ENCODE results near the gene FHOD3.
A peak's percentile ranks its signal among the peaks of the same experiment; 100 is the strongest.

The FHOD3 gene

DNA sequence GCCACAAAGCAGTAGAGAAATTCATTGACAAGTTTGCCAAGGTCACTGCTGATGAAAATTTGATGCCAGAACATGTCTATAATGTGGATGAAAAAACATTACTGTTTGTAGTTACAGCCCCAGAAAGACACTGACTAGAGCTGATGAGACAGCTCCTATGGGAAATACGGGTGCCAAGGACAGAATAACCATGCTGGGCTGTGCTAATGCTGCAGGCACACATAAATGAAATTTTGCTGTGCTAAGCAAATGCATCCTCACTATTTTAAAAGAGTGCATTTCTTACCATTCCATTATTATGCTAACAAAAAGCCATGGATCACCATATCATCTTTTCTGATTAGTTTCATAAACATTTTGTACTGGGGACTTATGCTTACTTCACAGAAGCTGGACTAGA is 208.2 kb downstream of the FHOD3 start:
- ChIA-PET POLR2A (no interaction called here), CTCF (interaction anchor here (1.0 kb wide), 1 partner anchor 68 kb away, joined by 3 read pairs; no protein-coding TSS in a partner anchor)
- H3K4me3 ChIP-seq (ENCODE audit: control insufficient read depth in 1 of 7, extremely low read depth in 1 of 7, insufficient read depth in 4 of 7, low read depth in 2 of 7, low read length in 6 of 7) = no peak overlapping the region
- no peak overlapping the region for H3K27ac ChIP-seq (ENCODE audit: insufficient read depth in 1 of 2, low read depth in 1 of 2, low read length in 2 of 2, poor library complexity in 1 of 2, severe bottlenecking in 2 of 2)
- H3K9me3 ChIP-seq (ENCODE audit: control extremely low read depth in 1 of 5, control insufficient read depth in 4 of 5, insufficient read depth in 2 of 5, low read depth in 1 of 5, low read length in 4 of 5) = peaks cover 0 to 3% (median 0%) of the 10 kb centered on the region in 5 experiments
- no peak for DNase-seq
- 100% methylated on average over 1 of the region's 1 CpG for WGBS (ENCODE audit: insufficient coverage)
- H3K27me3 ChIP-seq (replicated peaks in 2 of 5; ENCODE audit: control insufficient read depth in 4 of 5, insufficient read depth in 5 of 5, low read length in 4 of 5) = peaks cover 0 to 5% (median 3%) of the 10 kb centered on the region in 5 experiments
- peaks cover 0 to 2% (median 0%) of the 10 kb centered on the region in 4 experiments for H3K4me1 ChIP-seq (ENCODE audit: control extremely low read depth in 1 of 4, control insufficient read depth in 4 of 4, insufficient read depth in 4 of 4, low read length in 3 of 4)
- H3K36me3 ChIP-seq (ENCODE audit: control insufficient read depth in 4 of 4, insufficient read depth in 4 of 4, low read length in 3 of 4) = no peaks in the 10 kb centered on the region

DNA sequence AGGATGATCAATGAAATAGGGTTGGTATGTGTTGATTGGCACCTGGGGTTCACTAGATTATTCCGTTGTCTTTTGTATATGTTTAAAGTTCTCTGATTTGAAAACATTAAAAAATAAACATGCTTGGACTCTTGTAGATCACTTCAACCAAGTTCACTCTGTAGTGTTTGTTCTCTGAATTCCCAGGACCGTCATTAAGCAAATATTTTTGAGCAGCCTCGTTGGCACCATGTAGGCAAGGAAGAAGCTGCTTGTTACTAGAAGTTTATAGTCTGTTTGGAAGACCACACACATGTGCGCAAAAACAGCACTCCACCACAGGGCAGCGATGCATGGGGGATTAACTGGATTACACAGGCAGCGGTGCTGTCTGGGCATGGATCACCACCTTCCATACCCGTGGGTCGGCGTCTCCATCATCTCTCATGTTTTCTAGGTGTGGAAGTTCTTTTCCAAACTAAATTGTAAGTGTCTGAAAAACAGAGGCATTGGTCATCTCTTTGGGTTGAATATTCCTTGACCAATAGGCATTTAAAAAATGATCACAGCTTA is 212.2 kb downstream of the FHOD3 start:
- Histone ChIP-seq H3K4me1 (ENCODE audit: control extremely low read depth in 1 of 4, control insufficient read depth in 4 of 4, insufficient read depth in 4 of 4, low read length in 3 of 4) (no peaks in the 10 kb centered on the region), H3K4me3 (ENCODE audit: control insufficient read depth in 1 of 7, extremely low read depth in 1 of 7, insufficient read depth in 4 of 7, low read depth in 2 of 7, low read length in 6 of 7) (no peak overlapping the region), H3K36me3 (ENCODE audit: control insufficient read depth in 4 of 4, insufficient read depth in 4 of 4, low read length in 3 of 4) (no peaks in the 10 kb centered on the region), H3K9me3 (ENCODE audit: control extremely low read depth in 1 of 5, control insufficient read depth in 4 of 5, insufficient read depth in 2 of 5, low read depth in 1 of 5, low read length in 4 of 5) (peaks cover 0 to 3% (median 0%) of the 10 kb centered on the region in 5 experiments), H3K27ac (ENCODE audit: insufficient read depth in 1 of 2, low read depth in 1 of 2, low read length in 2 of 2, poor library complexity in 1 of 2, severe bottlenecking in 2 of 2) (no peak overlapping the region), H3K27me3 (replicated peaks in 2 of 5; ENCODE audit: control insufficient read depth in 4 of 5, insufficient read depth in 5 of 5, low read length in 4 of 5) (peaks cover 0 to 12% (median 3%) of the 10 kb centered on the region in 5 experiments)
- no peak for DNase-seq
- ChIA-PET CTCF (no interaction called here), POLR2A (no interaction called here)
- 100% methylated on average over 3 of the region's 9 CpGs for WGBS (ENCODE audit: insufficient coverage)

DNA sequence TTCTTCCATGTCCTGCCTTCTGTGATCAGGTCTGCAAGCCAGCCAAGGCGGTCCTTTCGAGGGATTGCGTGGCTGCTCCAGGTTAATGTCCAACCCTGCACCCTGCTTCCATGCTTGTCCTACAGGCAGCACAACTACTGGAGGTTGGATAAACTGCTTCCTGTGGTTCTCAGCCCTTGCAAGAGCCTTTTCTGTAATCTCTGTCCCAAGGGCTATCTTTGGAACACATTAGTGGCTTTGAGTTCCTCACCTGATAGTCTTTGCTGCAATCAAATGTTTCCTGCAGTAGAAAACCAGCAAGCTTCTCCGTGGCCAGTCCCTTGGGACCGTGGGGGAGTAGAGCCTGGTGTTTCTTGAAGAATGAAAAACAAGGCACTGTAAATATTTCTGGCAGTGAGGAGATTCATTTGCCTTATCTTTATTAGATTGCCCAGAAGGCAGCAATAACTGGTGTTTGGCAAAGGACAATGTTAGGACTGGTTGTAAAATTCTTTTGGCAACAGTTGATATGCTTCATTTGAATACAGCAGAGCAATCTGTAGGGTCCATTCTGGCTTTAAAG is 214.4 kb downstream of the FHOD3 start:
- WGBS (ENCODE audit: insufficient coverage) = 79% methylated on average over 4 of the region's 5 CpGs
- no peaks in the 10 kb centered on the region for H3K36me3 ChIP-seq (ENCODE audit: control insufficient read depth in 4 of 4, insufficient read depth in 4 of 4, low read length in 3 of 4)
- CTCF ChIA-PET = no interaction called here
- no peaks in the 10 kb centered on the region for H3K4me1 ChIP-seq (ENCODE audit: control extremely low read depth in 1 of 4, control insufficient read depth in 4 of 4, insufficient read depth in 4 of 4, low read length in 3 of 4)
- no peaks in the 10 kb centered on the region for H3K9me3 ChIP-seq (ENCODE audit: control extremely low read depth in 1 of 5, control insufficient read depth in 4 of 5, insufficient read depth in 2 of 5, low read depth in 1 of 5, low read length in 4 of 5)
- H3K4me3 ChIP-seq (ENCODE audit: control insufficient read depth in 1 of 7, extremely low read depth in 1 of 7, insufficient read depth in 4 of 7, low read depth in 2 of 7, low read length in 6 of 7) = peak overlapping the region in 1 of 7 experiments; percentile 9
- H3K27me3 ChIP-seq (replicated peaks in 2 of 5; ENCODE audit: control insufficient read depth in 4 of 5, insufficient read depth in 5 of 5, low read length in 4 of 5) = peaks cover 0 to 11% (median 3%) of the 10 kb centered on the region in 5 experiments
- no peak overlapping the region for H3K27ac ChIP-seq (ENCODE audit: insufficient read depth in 1 of 2, low read depth in 1 of 2, low read length in 2 of 2, poor library complexity in 1 of 2, severe bottlenecking in 2 of 2)
- POLR2A ChIA-PET = no interaction called here
- DNase-seq = no peak

DNA sequence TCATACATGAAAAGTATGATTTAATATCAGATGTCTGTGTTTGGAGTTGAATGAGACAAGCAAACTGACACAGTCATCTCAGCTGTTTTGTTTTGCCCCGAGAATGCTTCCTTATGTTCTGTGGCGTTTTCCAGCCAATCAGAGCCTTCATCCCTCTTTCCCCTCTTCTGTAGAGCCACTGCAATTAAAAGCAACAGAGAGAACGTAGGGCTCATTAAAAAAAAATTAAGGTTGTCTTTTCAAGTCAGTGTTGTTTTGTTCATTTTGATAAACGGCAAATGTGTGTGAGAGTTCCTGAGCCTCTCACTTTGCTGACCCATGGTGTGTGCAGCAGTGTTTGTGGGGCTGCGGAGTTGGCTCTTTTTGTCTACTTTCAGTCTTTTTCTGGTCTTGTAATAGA is 216.0 kb downstream of the FHOD3 start:
- 100% methylated on average over 1 of the region's 5 CpGs for WGBS (ENCODE audit: insufficient coverage)
- Histone ChIP-seq H3K4me3 (ENCODE audit: control insufficient read depth in 1 of 7, extremely low read depth in 1 of 7, insufficient read depth in 4 of 7, low read depth in 2 of 7, low read length in 6 of 7) (no peak overlapping the region), H3K27ac (ENCODE audit: insufficient read depth in 1 of 2, low read depth in 1 of 2, low read length in 2 of 2, poor library complexity in 1 of 2, severe bottlenecking in 2 of 2) (no peak overlapping the region), H3K4me1 (ENCODE audit: control extremely low read depth in 1 of 4, control insufficient read depth in 4 of 4, insufficient read depth in 4 of 4, low read length in 3 of 4) (no peaks in the 10 kb centered on the region), H3K9me3 (ENCODE audit: control extremely low read depth in 1 of 5, control insufficient read depth in 4 of 5, insufficient read depth in 2 of 5, low read depth in 1 of 5, low read length in 4 of 5) (no peaks in the 10 kb centered on the region), H3K27me3 (replicated peaks in 2 of 5; ENCODE audit: control insufficient read depth in 4 of 5, insufficient read depth in 5 of 5, low read length in 4 of 5) (peaks cover 0 to 11% (median 3%) of the 10 kb centered on the region in 5 experiments), H3K36me3 (ENCODE audit: control insufficient read depth in 4 of 4, insufficient read depth in 4 of 4, low read length in 3 of 4) (no peaks in the 10 kb centered on the region)
- ChIA-PET CTCF (no interaction called here), POLR2A (no interaction called here)
- no peak for DNase-seq

DNA sequence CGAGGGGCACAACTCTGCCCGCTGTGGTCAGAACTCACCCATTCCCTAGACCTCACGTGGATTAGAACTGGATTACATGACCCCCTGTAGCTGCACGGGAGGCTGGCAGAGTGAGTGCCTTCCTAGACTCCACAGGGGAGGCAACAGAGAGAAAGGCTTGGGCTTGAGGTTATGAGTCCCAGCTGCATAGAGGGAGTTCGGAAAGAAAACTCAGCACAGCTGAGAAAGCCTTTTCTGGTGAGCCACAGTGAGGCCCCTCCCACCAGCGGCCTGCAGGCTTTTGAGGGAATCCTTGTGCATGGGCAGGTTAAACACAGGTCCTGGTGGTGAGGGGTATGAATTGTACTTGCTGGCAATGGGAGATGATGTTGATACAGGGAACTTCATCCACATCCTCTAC is 217.3 kb downstream of the FHOD3 start:
- Histone ChIP-seq H3K27me3 (replicated peaks in 2 of 5; ENCODE audit: control insufficient read depth in 4 of 5, insufficient read depth in 5 of 5, low read length in 4 of 5) (peaks cover 0 to 9% (median 3%) of the 10 kb centered on the region in 5 experiments), H3K4me1 (ENCODE audit: control extremely low read depth in 1 of 4, control insufficient read depth in 4 of 4, insufficient read depth in 4 of 4, low read length in 3 of 4) (no peaks in the 10 kb centered on the region), H3K36me3 (ENCODE audit: control insufficient read depth in 4 of 4, insufficient read depth in 4 of 4, low read length in 3 of 4) (no peaks in the 10 kb centered on the region), H3K4me3 (ENCODE audit: control insufficient read depth in 1 of 7, extremely low read depth in 1 of 7, insufficient read depth in 4 of 7, low read depth in 2 of 7, low read length in 6 of 7) (no peak overlapping the region), H3K27ac (ENCODE audit: insufficient read depth in 1 of 2, low read depth in 1 of 2, low read length in 2 of 2, poor library complexity in 1 of 2, severe bottlenecking in 2 of 2) (no peak overlapping the region), H3K9me3 (ENCODE audit: control extremely low read depth in 1 of 5, control insufficient read depth in 4 of 5, insufficient read depth in 2 of 5, low read depth in 1 of 5, low read length in 4 of 5) (no peaks in the 10 kb centered on the region)
- CTCF ChIA-PET = no interaction called here
- 100% methylated on average over 4 of the region's 6 CpGs for WGBS (ENCODE audit: insufficient coverage)
- no peak for DNase-seq
- POLR2A ChIA-PET = no interaction called here

DNA sequence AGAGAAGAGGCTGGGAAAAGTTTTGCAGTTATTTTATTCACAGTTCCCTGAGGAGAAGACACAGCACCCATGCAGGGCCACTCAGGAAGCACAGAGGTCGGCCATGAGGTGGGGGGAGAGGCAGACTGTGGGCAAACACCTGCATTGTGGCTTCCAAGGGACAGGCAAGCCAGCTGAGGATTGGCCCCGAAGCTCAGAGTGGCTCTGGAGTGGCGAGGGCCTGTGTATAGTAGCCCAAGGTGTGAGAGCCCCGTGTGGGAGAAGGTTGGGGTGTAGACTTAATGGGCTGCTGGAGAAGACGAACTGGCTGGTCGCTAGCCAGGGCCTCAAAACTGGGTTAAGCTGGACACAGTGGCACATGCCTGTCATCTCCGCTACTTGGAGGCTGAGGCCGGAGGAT is 218.7 kb downstream of the FHOD3 start:
- ChIA-PET CTCF (no interaction called here), POLR2A (no interaction called here)
- H3K4me1 ChIP-seq (ENCODE audit: control extremely low read depth in 1 of 4, control insufficient read depth in 4 of 4, insufficient read depth in 4 of 4, low read length in 3 of 4) = no peaks in the 10 kb centered on the region
- H3K36me3 ChIP-seq (ENCODE audit: control insufficient read depth in 4 of 4, insufficient read depth in 4 of 4, low read length in 3 of 4) = no peaks in the 10 kb centered on the region
- no peak for DNase-seq
- 95% methylated on average over 5 of the region's 8 CpGs for WGBS (ENCODE audit: insufficient coverage)
- peaks cover 0 to 6% (median 3%) of the 10 kb centered on the region in 5 experiments for H3K27me3 ChIP-seq (replicated peaks in 2 of 5; ENCODE audit: control insufficient read depth in 4 of 5, insufficient read depth in 5 of 5, low read length in 4 of 5)
- no peak overlapping the region for H3K4me3 ChIP-seq (ENCODE audit: control insufficient read depth in 1 of 7, extremely low read depth in 1 of 7, insufficient read depth in 4 of 7, low read depth in 2 of 7, low read length in 6 of 7)
- no peak overlapping the region for H3K27ac ChIP-seq (ENCODE audit: insufficient read depth in 1 of 2, low read depth in 1 of 2, low read length in 2 of 2, poor library complexity in 1 of 2, severe bottlenecking in 2 of 2)
- no peaks in the 10 kb centered on the region for H3K9me3 ChIP-seq (ENCODE audit: control extremely low read depth in 1 of 5, control insufficient read depth in 4 of 5, insufficient read depth in 2 of 5, low read depth in 1 of 5, low read length in 4 of 5)

DNA sequence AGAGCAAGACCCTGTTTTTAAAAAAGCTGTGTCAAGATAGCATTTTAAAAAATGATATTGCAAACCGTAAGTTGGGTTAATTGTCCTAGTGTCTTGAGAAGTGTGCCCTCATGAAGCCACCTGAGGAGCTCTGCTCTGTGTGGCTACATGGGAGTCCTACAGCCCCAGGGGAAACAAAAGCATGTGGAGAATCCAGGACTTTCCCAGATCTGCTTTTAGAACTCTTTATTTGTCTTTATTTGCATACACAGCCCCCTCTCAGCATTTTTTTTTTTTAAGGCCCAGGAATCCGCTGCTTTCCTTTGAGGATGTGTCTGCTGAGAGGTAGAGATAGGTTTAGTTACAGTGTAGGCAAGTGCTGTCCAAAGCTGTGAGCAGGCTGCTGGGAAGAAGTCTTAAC is 219.2 kb downstream of the FHOD3 start:
- Histone ChIP-seq H3K4me3 (ENCODE audit: control insufficient read depth in 1 of 7, extremely low read depth in 1 of 7, insufficient read depth in 4 of 7, low read depth in 2 of 7, low read length in 6 of 7) (no peak overlapping the region), H3K4me1 (ENCODE audit: control extremely low read depth in 1 of 4, control insufficient read depth in 4 of 4, insufficient read depth in 4 of 4, low read length in 3 of 4) (no peaks in the 10 kb centered on the region), H3K27me3 (replicated peaks in 2 of 5; ENCODE audit: control insufficient read depth in 4 of 5, insufficient read depth in 5 of 5, low read length in 4 of 5) (peaks cover 0 to 5% (median 1%) of the 10 kb centered on the region in 5 experiments), H3K9me3 (ENCODE audit: control extremely low read depth in 1 of 5, control insufficient read depth in 4 of 5, insufficient read depth in 2 of 5, low read depth in 1 of 5, low read length in 4 of 5) (no peaks in the 10 kb centered on the region), H3K36me3 (ENCODE audit: control insufficient read depth in 4 of 4, insufficient read depth in 4 of 4, low read length in 3 of 4) (no peaks in the 10 kb centered on the region), H3K27ac (ENCODE audit: insufficient read depth in 1 of 2, low read depth in 1 of 2, low read length in 2 of 2, poor library complexity in 1 of 2, severe bottlenecking in 2 of 2) (no peak overlapping the region)
- ChIA-PET CTCF (no interaction called here), POLR2A (no interaction called here)
- 100% methylated on average over 2 of the region's 2 CpGs for WGBS (ENCODE audit: insufficient coverage)
- no peak for DNase-seq

All from common myeloid progenitor, CD34-positive (primary cell).